ENCODE data around the gene SLC47A2.
"Not testable (repeated sequence)": the region's sequence is repeated elsewhere in the genome, so short reads cannot be mapped to it uniquely, and the experiment has no call there.

SLC47A2 gene

DNA sequence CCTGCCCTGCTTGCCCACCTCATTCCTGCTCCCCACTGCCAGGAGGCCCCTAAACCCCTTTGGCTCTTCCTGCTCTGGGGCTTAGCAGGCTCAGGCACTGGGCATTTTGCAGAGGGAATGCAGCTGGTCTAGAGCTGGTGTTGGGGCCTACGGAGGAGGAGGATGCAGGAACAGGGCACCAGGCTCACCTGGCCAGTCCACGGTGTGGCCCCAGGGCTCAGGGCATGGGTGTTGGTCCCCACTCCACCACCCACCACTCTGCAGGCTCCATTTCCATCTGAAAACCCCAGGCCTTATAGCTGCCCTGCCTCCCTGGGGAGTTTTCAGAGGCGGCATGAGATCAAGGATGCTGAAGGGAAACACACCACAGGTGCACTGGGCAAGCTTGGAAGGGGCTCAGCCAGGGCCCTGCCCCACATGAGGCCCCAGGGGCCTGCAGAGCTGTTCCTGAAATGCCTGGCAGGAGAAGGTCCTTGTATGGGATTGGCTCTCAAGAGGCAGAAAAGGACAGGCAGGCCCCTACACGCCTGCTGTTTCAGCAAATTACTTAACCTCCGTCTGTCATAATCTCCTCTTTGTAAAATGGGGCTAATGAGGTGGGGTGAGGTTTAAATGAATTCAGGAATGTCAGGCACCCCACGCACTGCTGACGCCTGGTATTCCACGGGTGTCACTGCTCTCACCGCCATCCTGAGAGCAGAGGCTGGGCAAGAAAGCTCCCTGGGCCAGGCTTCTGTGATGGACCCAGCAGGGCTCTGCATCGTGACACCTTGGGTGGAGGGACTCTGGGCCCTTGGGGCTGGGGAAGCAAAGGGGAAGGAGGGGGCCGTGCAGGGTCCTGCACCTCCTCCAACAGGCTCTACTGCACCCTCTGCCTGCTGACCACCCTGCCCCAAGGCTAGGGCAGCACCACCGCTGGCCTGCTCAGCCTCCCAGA, 9.3 kb downstream of the SLC47A2 start:
- peak; percentile 98 for DNase-seq

DNA sequence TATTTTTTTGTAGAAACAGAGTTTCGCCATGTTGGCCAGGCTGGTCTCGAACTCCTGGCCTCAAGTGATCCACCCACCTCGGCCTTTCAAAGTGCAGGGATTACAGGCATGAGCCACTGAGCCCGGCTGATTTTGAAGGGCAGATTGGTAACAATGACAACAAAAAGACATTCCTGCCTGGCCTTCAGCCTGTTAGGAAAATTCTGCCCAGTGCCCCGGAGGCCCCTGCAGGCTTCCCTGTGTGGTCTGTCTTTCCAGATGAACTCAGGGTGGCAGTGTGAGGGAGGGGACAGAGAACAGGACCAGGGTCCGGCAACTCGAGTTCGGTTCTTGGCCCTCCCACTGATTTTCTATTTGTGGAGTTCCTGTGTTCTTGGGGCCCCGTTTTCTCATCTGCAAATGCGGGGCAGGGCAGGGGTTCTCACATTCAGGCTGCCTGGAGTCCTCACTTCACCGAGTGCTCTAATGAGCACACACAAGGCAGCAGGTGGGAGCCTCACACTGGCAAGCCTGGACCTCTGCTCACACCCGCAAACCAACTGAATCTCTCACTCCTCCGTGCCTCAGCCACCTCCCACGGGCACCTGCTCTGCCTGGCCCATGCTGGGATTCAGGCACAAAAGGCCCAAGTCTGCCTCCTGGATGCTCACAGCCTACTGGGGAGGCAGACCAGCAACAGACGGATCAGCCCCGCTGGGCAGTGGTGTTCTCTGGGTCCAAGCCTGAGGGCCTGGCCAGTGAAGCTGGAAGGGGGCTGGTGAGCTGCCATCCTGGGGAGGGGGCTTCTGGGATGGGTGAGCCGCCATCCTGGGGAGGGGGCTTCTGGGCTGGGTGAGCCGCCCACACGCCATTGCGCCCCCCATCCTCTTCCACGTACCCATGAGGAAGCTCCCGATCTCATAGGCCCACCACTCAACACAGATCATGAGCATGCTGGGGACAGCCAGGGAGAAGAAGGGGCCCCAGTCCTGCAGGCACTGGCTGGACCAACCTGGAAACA, 10.3 kb downstream of the SLC47A2 start:
- no peak for DNase-seq

DNA sequence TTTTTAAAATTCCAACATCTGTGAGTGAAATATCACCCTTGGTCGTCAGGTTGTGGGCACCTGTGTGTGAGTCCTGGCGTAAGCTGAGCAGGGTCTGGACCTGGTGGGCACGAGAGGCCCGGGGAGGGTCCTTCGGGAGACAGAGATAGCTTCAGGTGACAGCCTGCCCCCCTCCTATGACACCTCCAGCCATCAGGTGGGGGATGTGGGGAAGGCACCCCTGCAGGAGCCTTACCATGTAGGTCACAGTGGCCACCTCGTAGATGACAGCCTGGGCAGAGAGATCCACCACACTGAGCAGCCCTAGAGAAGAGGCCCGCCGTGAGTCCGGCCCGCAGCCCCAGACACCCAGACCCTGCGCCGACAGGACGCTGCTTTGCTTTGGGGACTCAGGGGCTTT, 11.2 kb downstream of the SLC47A2 start:
- no peak for DNase-seq

DNA sequence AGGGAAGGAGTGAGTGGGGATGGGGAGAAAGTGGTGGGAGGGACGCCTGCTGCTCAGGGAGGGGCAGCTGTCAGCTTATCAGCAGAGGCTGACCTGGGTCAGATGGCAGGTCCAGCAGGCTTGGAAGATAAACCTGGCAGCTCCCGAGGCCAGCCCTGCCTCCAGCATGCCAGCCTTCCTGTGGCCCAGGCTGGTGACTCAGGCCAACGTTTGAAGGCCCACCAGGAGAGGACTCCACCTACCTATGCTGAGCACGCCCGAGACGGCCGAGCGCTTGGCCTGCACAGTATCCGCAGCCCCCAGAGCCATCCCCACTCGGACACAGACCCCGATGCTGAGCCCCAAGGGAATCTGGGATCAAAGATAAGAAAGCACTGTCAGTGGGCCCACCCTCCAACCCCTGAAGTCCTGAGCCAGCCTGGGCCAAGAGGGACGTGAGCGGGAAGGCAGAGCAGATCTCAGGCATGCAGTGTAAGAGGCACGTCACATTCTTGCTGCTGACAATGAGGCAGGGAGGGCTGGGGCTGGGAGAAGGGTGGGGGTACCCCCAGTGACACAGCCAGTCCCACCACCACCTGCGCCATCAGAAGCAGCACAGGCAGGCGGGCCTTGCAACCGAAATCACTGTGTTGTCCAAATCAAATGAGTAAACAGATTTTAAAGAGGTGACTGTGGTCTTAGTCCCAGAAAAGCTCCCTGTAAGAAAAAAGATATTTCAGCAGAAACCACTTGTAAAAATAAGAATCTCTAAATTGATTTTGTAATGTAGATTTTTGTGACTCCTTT, 12.4 kb downstream of the SLC47A2 start:
- DNase-seq, result no peak

DNA sequence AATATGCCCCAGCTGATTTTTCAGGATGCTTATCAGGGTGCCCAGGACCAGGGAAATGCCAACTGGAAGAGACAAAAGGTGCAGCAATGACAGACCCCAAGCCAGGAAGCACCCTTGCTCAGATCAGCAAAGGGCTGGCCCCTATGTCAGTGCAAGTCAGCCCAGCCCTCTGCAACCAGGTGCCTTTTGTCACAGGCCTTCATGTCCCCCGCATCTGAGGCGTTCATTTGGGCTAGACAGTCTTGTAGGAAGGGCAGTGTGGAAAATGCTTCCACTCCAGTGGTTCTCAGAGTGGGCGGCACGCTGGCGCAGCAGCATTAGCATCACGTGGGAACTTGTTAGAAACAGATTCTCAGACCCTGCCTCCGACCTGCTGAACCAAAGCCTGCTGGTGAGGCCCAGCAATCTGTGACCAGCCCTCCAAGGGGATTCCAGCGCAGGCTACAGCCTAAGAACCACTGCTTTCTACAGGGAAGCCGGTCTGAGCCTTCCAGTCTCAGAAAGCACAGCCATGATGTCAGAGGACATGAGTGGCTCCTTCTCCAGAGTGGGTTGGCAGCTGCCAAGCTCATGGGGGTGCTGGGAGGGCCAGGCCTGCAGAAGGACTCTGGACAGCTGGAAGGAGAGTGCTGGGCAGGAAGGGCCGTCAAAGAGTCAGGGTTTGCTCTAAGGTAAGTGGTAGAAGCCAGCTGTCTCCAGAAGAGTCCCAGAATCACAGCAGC, 13.1 kb downstream of the SLC47A2 start:
- DNase-seq, result no peak

DNA sequence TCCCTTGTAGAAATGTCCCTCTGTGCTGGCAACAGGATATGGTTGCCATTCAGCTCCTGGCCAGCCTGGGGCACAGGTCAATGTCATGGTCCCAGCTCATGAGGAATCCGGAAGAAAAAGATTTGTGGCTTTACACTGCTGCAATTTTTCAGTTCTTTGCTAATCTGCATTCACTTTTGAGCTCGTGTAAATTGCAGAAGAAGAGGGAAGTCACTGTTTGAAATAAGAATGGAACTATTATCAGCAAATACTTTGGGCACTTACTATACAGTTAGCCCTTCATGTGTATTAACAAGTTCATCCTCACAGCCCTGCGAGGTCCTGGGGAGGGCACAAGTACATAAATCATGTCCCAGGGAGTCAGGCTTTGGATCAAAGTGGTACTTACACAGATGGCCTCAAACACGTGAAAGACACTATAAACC, 14.2 kb downstream of the SLC47A2 start:
- no peak for DNase-seq

DNA sequence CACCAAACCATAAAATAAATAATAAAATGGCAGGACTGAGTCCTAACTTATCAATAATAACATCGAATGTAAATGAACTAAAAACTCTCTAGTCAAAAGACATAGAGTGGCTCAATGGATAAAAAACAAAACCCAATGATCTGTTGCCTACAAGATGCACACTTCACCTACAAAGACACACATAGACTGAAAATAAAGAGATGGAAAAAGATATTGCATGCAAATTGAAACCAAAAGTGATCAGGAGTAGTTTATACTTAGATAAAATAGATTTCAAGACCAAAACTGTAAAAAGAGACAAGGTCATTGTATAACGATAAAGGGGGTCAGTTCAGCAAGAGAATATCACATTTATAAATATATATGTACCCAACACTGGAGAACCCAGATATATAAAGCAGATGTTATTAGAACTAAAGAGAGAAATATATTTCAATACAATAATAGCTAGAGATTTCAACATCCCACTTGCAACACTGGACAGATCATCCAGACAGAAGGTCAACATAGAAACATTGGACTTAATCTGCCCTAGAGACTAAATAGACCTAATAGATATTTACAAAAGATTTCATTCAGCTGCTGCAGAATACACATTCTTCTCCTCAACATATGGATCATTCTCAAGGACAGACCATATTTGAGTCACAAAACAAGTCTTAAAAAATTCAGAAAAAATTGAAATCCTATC, 29.8 kb downstream of the SLC47A2 start:
- no peak for DNase-seq

DNA sequence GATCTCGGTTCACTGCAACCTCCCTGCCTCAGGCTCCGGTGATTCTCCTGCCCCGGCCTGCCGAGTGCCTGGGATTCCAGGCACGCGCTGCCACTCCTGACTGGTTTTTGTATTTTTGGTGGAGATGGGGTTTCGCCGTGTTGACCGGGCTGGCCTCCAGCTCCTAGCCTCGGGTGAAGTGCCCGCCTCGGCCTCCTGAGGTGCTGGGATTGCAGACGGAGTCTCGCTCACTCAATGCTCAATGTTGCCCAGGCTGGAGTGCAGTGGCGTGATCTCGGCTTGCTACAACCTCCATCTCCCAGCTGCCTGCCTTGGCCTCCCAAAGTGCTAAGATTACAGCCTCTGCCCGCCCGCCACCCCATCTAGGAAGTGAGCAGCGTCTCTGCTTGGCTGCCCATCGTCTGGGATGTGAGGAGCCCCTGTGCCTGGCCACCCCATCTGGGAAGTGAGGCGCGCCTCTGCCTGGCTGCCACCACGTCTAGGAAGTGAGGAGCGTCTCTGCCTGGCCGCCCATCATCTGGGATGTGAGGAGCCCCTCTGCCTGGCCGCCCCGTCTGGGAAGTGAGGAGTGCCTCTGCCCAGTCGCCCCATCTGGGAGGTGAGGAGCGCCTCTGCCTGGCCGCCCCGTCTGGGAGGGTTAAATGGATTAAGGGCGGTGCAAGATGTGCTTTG, 31.3 kb downstream of the SLC47A2 start:
- not testable (repeated sequence) for DNase-seq

DNA sequence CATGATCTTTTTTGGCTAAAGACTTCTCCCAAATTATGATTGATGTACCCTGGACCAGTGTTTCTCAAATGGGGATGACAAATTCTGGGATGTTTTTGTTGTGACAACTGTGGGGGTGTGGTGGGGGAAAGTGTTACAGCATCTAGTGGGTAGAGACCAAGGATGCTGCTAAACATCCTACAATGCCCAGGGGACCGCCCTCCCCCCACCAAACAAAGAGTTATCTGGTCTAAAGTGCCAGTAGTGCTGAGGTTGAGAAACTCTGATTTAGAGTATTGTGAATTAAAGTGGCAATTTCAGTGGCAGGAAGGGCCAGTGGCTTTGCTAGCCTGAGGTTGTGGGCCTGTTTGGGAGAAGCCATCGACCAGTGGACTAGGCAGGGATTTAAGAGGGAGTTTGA, 33.3 kb downstream of the SLC47A2 start:
- no peak for DNase-seq

DNA sequence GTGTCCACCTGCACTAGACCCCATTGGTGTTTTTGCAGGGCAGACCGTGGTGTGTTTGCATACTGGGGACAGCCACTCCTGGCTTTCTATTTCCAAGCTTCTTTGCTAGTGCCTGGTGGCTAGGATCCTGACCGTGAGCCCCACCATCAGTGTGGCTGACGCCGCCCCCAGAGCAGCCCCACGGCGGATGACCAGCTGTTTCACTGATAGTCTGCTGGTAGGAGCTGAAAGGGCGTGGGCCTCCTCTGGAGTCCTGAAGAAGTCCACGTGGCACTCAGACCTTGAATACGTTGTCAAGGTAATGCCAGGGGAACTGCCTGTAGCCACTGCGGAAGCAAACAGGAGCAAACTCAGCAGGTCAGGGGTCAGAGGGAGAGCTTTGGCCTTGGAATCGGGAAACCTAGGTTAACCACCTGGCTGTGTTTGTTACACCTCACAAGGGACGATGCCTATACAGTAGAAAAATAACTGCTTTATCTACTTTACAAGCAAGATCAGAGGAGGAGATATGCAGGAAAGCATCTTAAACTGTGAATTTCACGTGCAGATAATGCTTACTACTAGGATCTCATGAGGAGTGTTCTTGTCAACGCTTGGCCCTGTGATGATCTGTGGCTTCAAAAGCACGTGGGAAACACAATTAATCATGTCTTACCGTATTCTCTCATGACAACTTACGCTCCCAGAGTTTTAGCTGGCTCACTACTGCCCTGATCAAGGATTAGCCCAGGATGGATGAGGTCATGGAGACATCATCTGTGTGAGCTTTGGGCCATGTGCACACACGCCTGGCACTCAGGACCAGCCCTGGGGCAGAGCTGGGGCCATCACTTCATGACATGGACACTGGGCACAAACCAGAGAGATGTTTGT, 37.6 kb downstream of the SLC47A2 start:
- no peak for DNase-seq

DNA sequence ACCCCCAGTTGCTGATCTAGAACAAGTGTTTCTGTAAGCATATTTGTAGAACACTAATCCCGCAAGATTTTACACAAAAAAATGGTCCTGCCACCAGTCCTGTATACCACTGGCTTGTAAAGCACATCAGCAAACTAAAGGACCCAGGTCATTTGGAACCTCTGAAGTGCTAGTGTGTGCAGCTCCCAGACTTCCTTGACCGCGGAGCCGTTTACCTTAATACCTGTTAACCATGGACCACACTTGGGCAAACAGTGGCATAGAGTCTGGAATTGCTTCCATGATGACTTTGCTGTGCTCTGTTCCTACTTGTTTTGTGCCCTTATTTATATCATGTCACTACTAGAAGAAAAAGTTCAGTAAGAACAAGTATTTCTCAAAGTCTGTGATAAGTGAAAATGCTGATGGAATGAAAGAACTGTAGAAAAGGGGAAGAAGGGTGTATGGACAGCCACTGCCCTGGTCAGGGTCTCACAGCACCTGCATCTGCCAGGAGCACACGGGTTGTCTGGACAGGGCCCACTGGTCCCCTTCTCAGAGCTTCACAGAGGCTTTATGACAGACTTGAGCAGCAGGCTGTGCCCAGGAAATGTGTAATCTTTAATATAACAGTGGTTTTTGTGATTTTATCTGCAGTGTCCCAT, 38.5 kb downstream of the SLC47A2 start:
- DNase-seq, result no peak

DNA sequence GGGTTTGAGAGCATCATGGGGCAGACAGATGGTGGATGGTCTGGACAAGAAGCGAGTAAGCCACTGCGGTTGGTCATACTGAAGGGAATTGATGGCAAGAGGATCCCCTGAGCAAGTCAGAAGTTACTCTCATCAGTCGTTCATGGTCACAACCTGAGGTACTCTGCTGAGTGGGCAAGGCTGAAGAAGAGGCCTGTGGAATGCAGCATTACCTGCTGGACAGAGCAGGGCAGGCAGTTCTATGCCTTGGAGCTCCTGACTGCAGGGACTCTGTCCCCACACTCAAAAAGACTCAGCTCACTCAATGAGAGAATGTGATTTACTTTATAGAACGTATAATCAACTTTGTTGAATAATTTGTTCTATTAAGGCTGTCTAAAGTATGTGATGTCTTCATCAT, 39.5 kb downstream of the SLC47A2 start:
- DNase-seq, result no peak

DNA sequence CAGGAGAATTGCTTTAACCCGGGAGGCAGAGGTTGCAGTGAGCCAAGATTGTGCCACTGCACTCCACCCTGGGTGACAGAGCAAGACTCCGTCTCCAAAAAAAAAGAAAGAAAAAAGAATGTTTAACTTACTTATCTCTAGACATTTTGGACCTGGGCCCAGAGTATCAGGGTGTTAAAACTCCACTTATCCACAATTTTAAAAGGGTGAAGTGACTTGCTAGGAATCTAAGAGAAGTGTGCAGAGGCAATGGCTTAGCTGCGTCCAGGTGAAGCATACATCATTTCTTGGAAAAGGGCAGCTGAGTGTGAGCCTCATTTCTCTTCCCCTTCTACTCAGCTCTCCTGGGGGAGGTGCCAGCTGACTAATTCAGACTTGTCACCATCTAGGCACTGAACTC, 42.8 kb downstream of the SLC47A2 start:
- DNase-seq, result no peak

DNA sequence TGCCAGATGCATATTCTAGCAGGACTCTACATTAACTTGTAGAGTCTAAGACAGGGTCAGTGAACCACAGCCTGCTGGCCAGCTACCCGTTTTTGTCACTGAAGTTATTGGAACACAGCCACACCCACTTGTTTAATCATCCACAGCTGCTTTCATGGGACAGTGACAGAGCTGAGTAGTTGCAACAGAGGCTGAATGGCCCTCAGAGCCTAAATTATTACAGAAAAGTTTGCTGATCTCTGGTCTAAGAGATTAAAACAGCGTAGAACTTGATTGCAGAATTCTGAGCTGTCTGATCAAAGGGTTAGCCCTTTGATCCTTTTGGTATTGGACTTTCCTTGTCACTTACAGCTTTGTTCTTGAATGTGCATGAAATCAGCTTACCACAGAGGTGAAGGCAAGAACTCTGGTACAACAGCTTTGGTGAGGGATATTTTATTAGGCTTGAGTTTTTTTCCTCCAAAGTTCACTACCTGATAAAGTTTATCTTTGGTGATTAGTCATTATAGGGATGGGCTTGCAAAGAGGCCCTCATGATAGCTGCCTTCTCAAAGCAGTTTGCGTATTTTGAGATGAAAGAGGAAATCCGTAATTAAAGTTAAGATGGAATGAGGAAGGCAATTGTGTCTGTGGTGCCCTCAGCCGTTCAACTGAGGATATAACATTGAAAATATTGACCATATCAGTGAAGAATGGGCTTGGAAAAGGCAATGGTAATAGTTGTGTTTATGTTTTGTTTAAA, 44.2 kb downstream of the SLC47A2 start:
- DNase-seq, result no peak

DNA sequence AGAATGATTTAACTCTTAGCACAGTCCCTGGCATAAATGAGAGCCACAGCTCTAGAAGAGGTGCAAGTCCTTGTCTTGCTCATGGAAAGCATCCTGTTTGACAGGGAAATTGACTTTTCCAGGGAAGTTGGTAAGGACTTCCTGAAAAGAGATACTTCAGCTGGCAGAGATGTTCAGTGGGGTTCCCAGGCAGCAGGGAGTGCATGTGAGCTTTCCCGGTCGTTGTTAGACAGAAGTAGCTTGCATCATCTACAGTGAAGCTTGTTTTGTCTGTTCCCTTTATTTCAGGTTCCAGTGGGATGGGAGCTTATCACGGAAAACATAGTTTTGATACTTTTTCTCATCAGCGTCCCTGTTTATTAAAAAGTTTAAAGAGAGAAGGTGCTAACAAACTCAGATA, 45.0 kb downstream of the SLC47A2 start:
- no peak for DNase-seq

DNA sequence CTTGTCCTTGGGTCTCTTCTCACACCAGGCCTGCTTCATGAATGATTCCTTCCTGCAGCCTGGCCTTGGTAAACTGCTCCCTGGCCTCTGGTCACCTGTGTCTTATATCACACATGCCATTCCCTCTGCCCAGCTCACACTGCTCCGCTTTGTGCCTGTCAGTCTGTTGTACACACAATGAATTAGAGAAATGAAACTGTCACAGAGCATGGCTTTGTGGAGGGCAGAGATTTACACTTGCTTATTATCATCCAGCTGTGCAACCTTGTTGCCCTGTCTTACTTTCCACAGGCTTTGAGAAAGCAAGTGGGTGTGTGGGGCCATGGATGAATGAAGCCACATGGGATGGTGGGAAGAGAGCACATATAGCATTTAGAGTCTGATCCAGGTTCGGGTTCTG, 45.5 kb downstream of the SLC47A2 start:
- no peak for DNase-seq

DNA sequence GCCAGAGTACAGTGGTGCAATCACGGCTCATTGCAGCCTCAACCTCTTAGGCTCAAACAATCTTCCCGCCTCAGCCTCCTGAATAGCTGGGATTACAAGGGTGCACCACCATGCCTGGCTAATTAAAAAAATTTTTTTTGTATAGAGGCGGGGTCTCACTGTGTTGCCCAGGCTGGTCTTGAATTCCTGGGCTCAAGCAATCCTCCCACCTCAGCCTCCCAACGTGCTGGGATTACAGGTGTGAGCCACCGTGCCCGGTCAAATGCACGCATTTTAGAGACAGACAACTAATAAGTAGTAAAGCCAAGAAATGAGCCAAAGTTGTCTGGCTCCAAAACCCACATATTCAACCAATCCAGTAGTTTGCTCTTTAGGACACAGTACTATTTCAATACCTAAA, 46.7 kb downstream of the SLC47A2 start:
- DNase-seq, result not testable (repeated sequence)

DNA sequence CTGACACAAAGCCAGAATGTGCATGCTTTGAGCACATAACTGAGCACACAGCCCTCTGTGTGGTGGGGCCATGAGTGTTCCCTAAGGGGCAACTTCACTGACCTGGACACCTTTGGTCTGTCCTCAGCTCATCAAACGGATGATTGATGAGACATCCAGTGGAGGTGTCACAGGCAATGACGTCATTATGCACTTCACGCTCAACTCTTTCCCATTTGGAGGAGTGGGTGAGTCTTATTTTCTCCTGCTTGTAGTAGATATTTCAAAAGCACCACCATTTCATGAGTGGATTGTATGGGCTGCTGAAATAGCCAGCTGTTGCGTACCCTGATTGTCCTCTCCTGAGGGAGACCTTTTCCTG, 51.6 kb downstream of the SLC47A2 start:
- no peak for DNase-seq

Data from NCI-H1436 treated with DMSO at 0.1 percent for 48 hours (cell line).